Kidney (tissue), 14 donors: ENCODE data around the gene MGME1. TPM values are rescaled to one million over a fixed set of nuclear protein-coding genes. Genes with fewer than 3 reads are reported as not detected.

Experiments
- DNase-seq, 5 donors: peaks; one replicate each; pipeline ENCODE4 v3.0.0-alpha.2; 2013 to 2020
- FAIRE-seq: peaks from 2 replicates; lab custom pipeline; 2012; peaks lifted over from hg19 to GRCh38; lab: Jason Lieb, UNC
- H3K27ac ChIP-seq, 2 donors: one replicate each; pipeline ENCODE4 v1.7.0; 2013; ENCODE audit warnings: low read depth in 2 of 2, low read length in 2 of 2, inconsistent platforms in 1 of 2
- H3K27me3 ChIP-seq: one replicate; pipeline ENCODE4 v1.7.1; 2013; ENCODE audit warnings: low read length, inconsistent platforms; ENCODE audit not compliant: control insufficient read depth, insufficient read depth
- H3K36me3 ChIP-seq, 3 donors: one replicate each; pipeline versions ENCODE4 v1.7.0 to v1.7.1; 2013; ENCODE audit warnings: low read length in 3 of 3, control low read depth in 1 of 3, inconsistent platforms in 1 of 3; ENCODE audit not compliant: insufficient read depth in 3 of 3, control insufficient read depth in 2 of 3
- H3K4me1 ChIP-seq, 3 donors: one replicate each; pipeline versions ENCODE4 v1.7.0 to v1.7.1; 2013; ENCODE audit warnings: low read length in 3 of 3, inconsistent platforms in 1 of 3, low read depth in 1 of 3; ENCODE audit not compliant: control insufficient read depth in 2 of 3, insufficient read depth in 2 of 3
- H3K4me3 ChIP-seq, 3 donors: one replicate each; pipeline versions ENCODE4 v1.7.0 to v1.8.1; 2013; ENCODE audit warnings: low read length in 3 of 3, control low read depth in 1 of 3, inconsistent platforms in 1 of 3
- H3K9ac ChIP-seq, 3 donors: one replicate each; pipeline versions ENCODE4 v1.7.0 to v1.7.1; 2013; ENCODE audit warnings: low read length in 3 of 3, control low read depth in 1 of 3, inconsistent platforms in 1 of 3
- H3K9me3 ChIP-seq, 3 donors: one replicate each; pipeline versions ENCODE4 v1.7.0 to v1.7.1; 2013; ENCODE audit warnings: low read length in 3 of 3, control low read depth in 1 of 3, inconsistent platforms in 1 of 3; ENCODE audit not compliant: control insufficient read depth in 2 of 3, insufficient read depth in 1 of 3
- intact Hi-C: fragments of 100-400 bp; cut with DNase I; formaldehyde crosslinking; loops from one replicate; pipeline ENCODE4 v1.11.1; 2022
- polyA plus RNA-seq: library from polyadenylated mRNA; stranded (reverse); fragments of 350-450 nt; fragmentation: Illumina TruSeq; extraction: RNeasy Lipid Tissue Mini Kit (QIAGEN cat#74804); gene quantifications from one replicate; pipeline ENCODE4 v1.2.3, GENCODE V29; 2014; ENCODE audit warnings: low read depth, low replicate concordance; ENCODE audit not compliant: insufficient read depth
- total RNA-seq: library from RNA; stranded (reverse); fragmentation: NEBNext Ultra II Directional; extraction: Animal tissue kit (Norgen Biotek cat#: 25700); gene quantifications from one replicate; pipeline ENCODE4 v1.2.1, GENCODE V29; 2021
- TF ChIP-seq, protein P1 (sequence below): IDR thresholded peaks from 3 replicates; pipeline ENCODE4 v1.5.1; 2012; ENCODE audit warnings: mild to moderate bottlenecking, moderate library complexity, borderline replicate concordance; ENCODE audit not compliant: insufficient read depth; ENCODE audit errors: extremely low read depth
- donor health status: control.
- donor health status: control.
- donor health status: control.
- donor health status: control.
- donor health status: control.
- donor health status: DM: yes; HTN: yes; CAD: no.
- donor health status: Normal renal cell carcinoma (clear cell type).

Gene MGME1
- total and polyA plus RNA-seq, 2 donors from 2014 or later = 15.5 to 16.7 TPM

DNA sequence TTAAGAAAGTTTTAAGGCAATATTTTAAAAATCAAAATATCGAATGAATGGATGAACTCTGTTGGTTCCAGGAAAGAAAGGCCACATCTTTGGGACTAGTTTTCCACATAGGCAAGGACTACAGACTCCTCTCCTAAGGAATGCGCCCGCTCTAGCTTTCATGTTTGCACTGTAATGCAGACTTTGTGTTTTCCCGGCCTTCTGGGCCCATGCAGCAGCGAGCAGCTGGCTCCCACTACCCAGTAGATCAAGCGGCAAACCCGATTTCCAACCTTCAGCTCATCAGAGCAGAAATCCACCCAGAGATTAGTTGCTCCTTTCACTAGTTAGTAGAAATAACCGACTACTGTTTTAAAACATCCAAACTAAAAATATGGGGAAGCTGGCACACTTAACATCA is 61.2 kb downstream of the MGME1 start:
- intact Hi-C loops = no loop called here
- Histone ChIP-seq H3K4me1 (peaks cover 0 to 6% (median 5%) of the 10 kb centered on the region in 3 donors), H3K9me3 (no peaks in the 10 kb centered on the region), H3K27ac (no peak overlapping the region), H3K36me3 (no peaks in the 10 kb centered on the region), H3K27me3 (no peaks in the 10 kb centered on the region), H3K9ac (no peak overlapping the region), H3K4me3 (no peak overlapping the region)
- TF ChIP-seq, protein P1, sequence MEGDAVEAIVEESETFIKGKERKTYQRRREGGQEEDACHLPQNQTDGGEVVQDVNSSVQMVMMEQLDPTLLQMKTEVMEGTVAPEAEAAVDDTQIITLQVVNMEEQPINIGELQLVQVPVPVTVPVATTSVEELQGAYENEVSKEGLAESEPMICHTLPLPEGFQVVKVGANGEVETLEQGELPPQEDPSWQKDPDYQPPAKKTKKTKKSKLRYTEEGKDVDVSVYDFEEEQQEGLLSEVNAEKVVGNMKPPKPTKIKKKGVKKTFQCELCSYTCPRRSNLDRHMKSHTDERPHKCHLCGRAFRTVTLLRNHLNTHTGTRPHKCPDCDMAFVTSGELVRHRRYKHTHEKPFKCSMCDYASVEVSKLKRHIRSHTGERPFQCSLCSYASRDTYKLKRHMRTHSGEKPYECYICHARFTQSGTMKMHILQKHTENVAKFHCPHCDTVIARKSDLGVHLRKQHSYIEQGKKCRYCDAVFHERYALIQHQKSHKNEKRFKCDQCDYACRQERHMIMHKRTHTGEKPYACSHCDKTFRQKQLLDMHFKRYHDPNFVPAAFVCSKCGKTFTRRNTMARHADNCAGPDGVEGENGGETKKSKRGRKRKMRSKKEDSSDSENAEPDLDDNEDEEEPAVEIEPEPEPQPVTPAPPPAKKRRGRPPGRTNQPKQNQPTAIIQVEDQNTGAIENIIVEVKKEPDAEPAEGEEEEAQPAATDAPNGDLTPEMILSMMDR = no peak
- no peak for FAIRE-seq
- DNase-seq = peak in 2 of 5 donors; percentile 25 to 46

DNA sequence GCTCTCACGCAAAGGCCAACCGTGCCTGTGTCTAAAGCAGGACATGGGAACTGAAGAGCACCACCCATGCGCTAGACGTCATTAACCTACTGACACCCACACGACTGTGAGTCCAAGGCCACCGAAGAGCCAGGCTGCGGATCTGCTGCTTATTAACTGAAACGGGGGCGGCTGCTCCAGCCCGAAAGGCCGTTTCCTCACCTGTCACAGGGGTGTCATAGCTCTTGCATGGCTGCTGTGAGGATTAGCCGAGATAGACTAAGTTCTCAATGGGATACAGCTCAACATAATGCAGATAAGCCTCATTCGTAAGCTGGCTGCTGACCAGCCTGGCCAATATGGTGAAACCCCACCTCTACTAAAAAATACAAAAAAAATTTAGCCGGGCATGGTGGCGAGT is 62.2 kb downstream of the MGME1 start:
- peaks cover 0 to 6% (median 5%) of the 10 kb centered on the region in 3 donors for H3K4me1 ChIP-seq
- H3K36me3 ChIP-seq = no peaks in the 10 kb centered on the region
- no peaks in the 10 kb centered on the region for H3K27me3 ChIP-seq
- H3K4me3 ChIP-seq = no peak overlapping the region
- DNase-seq (peak in 1 of 5 donors; percentile 45), FAIRE-seq (no peak)
- intact Hi-C loops = no loop called here
- TF ChIP-seq, protein P1 = no peak
- H3K9ac ChIP-seq = no peak overlapping the region
- no peaks in the 10 kb centered on the region for H3K9me3 ChIP-seq
- no peak overlapping the region for H3K27ac ChIP-seq

DNA sequence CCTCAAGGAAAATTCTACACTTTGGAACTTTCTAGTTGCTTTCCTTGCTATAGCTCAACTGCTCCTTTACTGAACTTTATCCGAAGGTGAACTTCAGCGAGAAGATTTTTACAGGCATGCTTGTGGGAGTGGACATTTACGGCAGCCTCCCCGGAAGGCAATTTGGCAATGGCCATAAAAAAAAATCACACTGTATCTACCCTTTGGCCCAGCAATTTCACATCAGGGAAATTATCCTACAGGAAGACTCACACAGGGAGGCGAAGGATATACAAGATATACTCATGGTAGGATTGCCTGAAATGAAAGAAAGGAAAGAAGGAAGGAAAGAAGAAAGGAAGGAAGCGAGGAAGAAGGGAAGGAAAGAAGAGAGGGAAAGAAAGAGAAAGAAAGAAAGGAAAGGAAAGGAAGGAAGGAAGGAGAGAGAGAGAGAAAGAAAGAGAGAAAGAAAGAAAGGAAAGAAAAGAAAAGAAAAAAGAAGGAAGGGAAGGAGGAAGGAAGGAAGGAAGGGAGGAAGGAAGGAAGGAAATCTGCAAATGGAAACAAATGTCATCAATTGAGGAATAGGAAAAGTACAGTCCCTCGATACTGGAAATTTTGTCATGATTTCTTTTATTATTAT is 63.2 kb downstream of the MGME1 start:
- DNase-seq = no peak
- Histone ChIP-seq H3K9ac (no peak overlapping the region), H3K27ac (no peak overlapping the region), H3K4me3 (no peak overlapping the region), H3K9me3 (no peaks in the 10 kb centered on the region), H3K4me1 (peaks cover 0 to 6% (median 5%) of the 10 kb centered on the region in 3 donors), H3K36me3 (no peaks in the 10 kb centered on the region), H3K27me3 (no peaks in the 10 kb centered on the region)
- FAIRE-seq = no peak
- intact Hi-C loops = no loop called here
- TF ChIP-seq, protein P1 = no peak
